K562 (cell line): ENCODE data around the gene AWAT1. TPM values are rescaled to one million over a fixed set of nuclear protein-coding genes. Genes with fewer than 3 reads are reported as not detected.

Experiments used
- ATAC-seq: fragments of 200-7000 bp; cut with Tn5 transposase; 3 replicates; pipeline ENCODE4 v1.9.1; 2020; ENCODE audit warnings: moderate library complexity
- BruUV-seq: library from RNA; stranded (reverse); fragments of 400-500 nt; replicated peaks from 2 replicates; lab custom pipeline; 2021; lab: Mats Ljungman, UMichigan
- CTCF ChIA-PET: fragments of 300-600 bp; formaldehyde crosslinking; extraction: SDS; loops from one replicate; lab custom pipeline; 2021; ENCODE audit warnings: low intra/inter-chr PET ratio; lab: Yijun Ruan, JAX
- POLR2A ChIA-PET: fragments of 300-600, 350-650 bp; sonication (Branson Sonifier 250); formaldehyde crosslinking; extraction: SDS; loops from one replicate; lab custom pipeline; 2021; ENCODE audit warnings: antibody characterized with exemption, inconsistent platforms; lab: Yijun Ruan, JAX
- DNase-seq, 4 experiments: peaks; one replicate each; pipeline versions ENCODE4 v3.0.0 to v3.0.0-alpha.2; 2011 to 2018; ENCODE audit warnings: low spot score in 3 of 4, mixed read lengths in 3 of 4; ENCODE audit errors: extremely low read depth in 1 of 4
- FAIRE-seq: peaks from 2 replicates; lab custom pipeline; 2011; peaks lifted over from hg19 to GRCh38; lab: Jason Lieb, UNC
- H2AFZ ChIP-seq: 2 replicates; pipeline ENCODE4 v1.6.0; 2011; ENCODE audit warnings: low read depth, low read length, control low read depth, inconsistent platforms
- H3K27ac ChIP-seq: fragments of 200-600 bp; 3 replicates; pipeline ENCODE4 v1.8.0; 2011; ENCODE audit warnings: low read depth, mild to moderate bottlenecking, control low read depth, inconsistent platforms, low read length, moderate library complexity, mixed read lengths; ENCODE audit errors: extremely low read depth
- H3K27me3 ChIP-seq, 2 experiments: fragments of 300-600 bp in 1 of 2; 2 replicates in 1 of 2; 3 replicates in 1 of 2; pipeline versions ENCODE4 v1.6.0 to v1.8.0; 2011; ENCODE audit warnings: inconsistent platforms in 2 of 2, low read length in 2 of 2, mild to moderate bottlenecking in 1 of 2, mixed read lengths in 1 of 2, moderate library complexity in 1 of 2; ENCODE audit not compliant: control insufficient read depth in 2 of 2, insufficient read depth in 2 of 2
- H3K36me3 ChIP-seq: fragments of 300-600 bp; 3 replicates; pipeline ENCODE4 v1.8.0; 2011; ENCODE audit warnings: mild to moderate bottlenecking, low read length, inconsistent platforms; ENCODE audit not compliant: control insufficient read depth, insufficient read depth
- H3K4me1 ChIP-seq, 2 experiments: fragments of 200-600 bp in 1 of 2; replicated peaks in 1 of 2; 2 replicates in 1 of 2; 3 replicates in 1 of 2; pipeline versions ENCODE4 v1.5.1 to v1.8.0; 2011; ENCODE audit warnings: inconsistent platforms in 2 of 2, low read length in 2 of 2, mild to moderate bottlenecking in 1 of 2, mixed read lengths in 1 of 2, moderate library complexity in 1 of 2; ENCODE audit not compliant: control insufficient read depth in 2 of 2, insufficient read depth in 2 of 2
- H3K4me2 ChIP-seq: 2 replicates; pipeline ENCODE4 v1.6.1; 2011; ENCODE audit warnings: low read length, control low read depth, inconsistent platforms, mixed read lengths; ENCODE audit not compliant: insufficient read depth
- H3K4me3 ChIP-seq: fragments of 200-600 bp; sonication (generic), shearing (Covaris generic); 2 replicates; pipeline ENCODE4 v1.5.1; 2016; ENCODE audit warnings: control low read depth, inconsistent platforms
- H3K79me2 ChIP-seq: fragments of 200-600 bp; 3 replicates; pipeline ENCODE4 v1.8.0; 2011; ENCODE audit warnings: low read length, inconsistent platforms; ENCODE audit not compliant: control insufficient read depth, insufficient read depth
- H3K9ac ChIP-seq, 2 experiments: 2 replicates each; pipeline versions ENCODE4 v1.6.0 to v1.6.1; 2011; ENCODE audit warnings: low read depth in 2 of 2, low read length in 2 of 2, control low read depth in 1 of 2, inconsistent platforms in 1 of 2, mild to moderate bottlenecking in 1 of 2, mixed read lengths in 1 of 2; ENCODE audit not compliant: insufficient read depth in 1 of 2
- H3K9me1 ChIP-seq: one replicate; pipeline ENCODE4 v1.6.0; 2011; ENCODE audit warnings: inconsistent platforms, mild to moderate bottlenecking, low read length, moderate library complexity; ENCODE audit not compliant: control insufficient read depth, insufficient read depth
- H3K9me3 ChIP-seq: replicated peaks from 2 replicates; pipeline ENCODE4 v1.5.1; 2011; ENCODE audit warnings: low read depth, low read length, inconsistent platforms; ENCODE audit not compliant: control insufficient read depth, insufficient read depth
- H4K20me1 ChIP-seq: replicated peaks from 2 replicates; pipeline ENCODE4 v1.6.1; 2011; ENCODE audit warnings: low read length, inconsistent platforms, mixed read lengths; ENCODE audit not compliant: control insufficient read depth, insufficient read depth
- ARID4B ChIP-seq: sonication (generic); formaldehyde crosslinking; IDR thresholded peaks from 2 replicates; pipeline ENCODE4 v1.8.0; 2022; ENCODE audit warnings: mild to moderate bottlenecking, missing genetic modification reagents
- EHMT2 ChIP-seq: fragments of 450-650 bp; IDR thresholded peaks from 2 replicates; pipeline ENCODE4 v1.6.1; 2018; ENCODE audit warnings: antibody characterized with exemption
- MIER1 ChIP-seq: fragments of 450-650 bp; IDR thresholded peaks from 2 replicates; pipeline ENCODE4 v1.6.1; 2016; ENCODE audit warnings: antibody characterized with exemption, mild to moderate bottlenecking, low read depth
- SMARCE1 ChIP-seq: fragments of 450-650 bp; IDR thresholded peaks from 2 replicates; pipeline ENCODE4 v1.7.1; 2016; ENCODE audit warnings: mild to moderate bottlenecking
- SP2 ChIP-seq: IDR thresholded peaks from 2 replicates; pipeline ENCODE4 v1.6.1; 2011; ENCODE audit warnings: mild to moderate bottlenecking, low read depth, low read length, moderate library complexity; ENCODE audit not compliant: poor library complexity, severe bottlenecking; ENCODE audit errors: extremely low read depth
- WGBS: fragments of 100-300 bp; shearing (Covaris generic); methylation state at CpG from one replicate; pipeline ENCODE4 v1.1.6; 2016; ENCODE audit warnings: low coverage, mixed read lengths; ENCODE audit not compliant: insufficient coverage; ENCODE audit errors: missing lambda C conversion rate; 5-methylcytosine and 5-hydroxymethylcytosine counted together
- in situ Hi-C: fragments of 300-500 bp; cut with MboI; formaldehyde crosslinking; loops from 4 replicates; pipeline ENCODE4 v1.15.0; 2018; ENCODE audit warnings: inconsistent platforms, mixed read lengths
- intact Hi-C: fragments of 100-400 bp; cut with micrococcal nuclease; formaldehyde crosslinking; loops from 2 replicates; pipeline ENCODE4 v1.14.2; 2022
- polyA plus RNA-seq, 8 experiments: library from polyadenylated mRNA; depleted of rRNA in 4 of 8; stranded (reverse) in 5 of 8; unstranded in 3 of 8; fragments of >200 nt; fragmentation: Nextera tagmentation in 2 of 8; fragmentation: Illumina TruSeq in 1 of 8; extraction: Ambion mirVana in 2 of 8; extraction: Trizol in 1 of 8; gene quantifications; 2 replicates each; pipeline versions ENCODE4 v1.2.1 to v1.2.3, GENCODE V29; 2011 to 2014; ENCODE audit warnings: inconsistent platforms in 1 of 8, missing spikeins in 1 of 8
- total RNA-seq, 7 experiments: library from RNA; depleted of rRNA in 6 of 7; stranded (reverse); fragments of >200 nt in 6 of 7; fragmentation: Illumina TruSeq in 2 of 7; extraction: Trizol in 2 of 7; gene quantifications; 2 replicates each; pipeline versions ENCODE4 v1.2.1 to v1.2.3, GENCODE V29; 2011 to 2021; ENCODE audit warnings: low replicate concordance in 1 of 7
- TF ChIP-seq, protein P1 (sequence below), 2 experiments: fragments of 450-650 bp; formaldehyde crosslinking in 1 of 2; IDR thresholded peaks; 2 replicates each; pipeline versions ENCODE4 v1.4.0 to v1.6.1; 2014 to 2020; ENCODE audit warnings: mild to moderate bottlenecking in 2 of 2, borderline replicate concordance in 1 of 2, low read depth in 1 of 2

AWAT1 gene
- total and polyA plus RNA-seq, 9 of the 15 experiments (the other 6 are each of a cell fraction or from before 2014, with no cell fraction given), result not detected

GRCh38 chrX:70279081-70279480 lies 44.6 kb downstream of the AWAT1 start (continued):
- TF ChIP-seq ARID4B (CRISPR knock-in tag) (no peak), SMARCE1 (no peak), SP2 (no peak)

DNA sequence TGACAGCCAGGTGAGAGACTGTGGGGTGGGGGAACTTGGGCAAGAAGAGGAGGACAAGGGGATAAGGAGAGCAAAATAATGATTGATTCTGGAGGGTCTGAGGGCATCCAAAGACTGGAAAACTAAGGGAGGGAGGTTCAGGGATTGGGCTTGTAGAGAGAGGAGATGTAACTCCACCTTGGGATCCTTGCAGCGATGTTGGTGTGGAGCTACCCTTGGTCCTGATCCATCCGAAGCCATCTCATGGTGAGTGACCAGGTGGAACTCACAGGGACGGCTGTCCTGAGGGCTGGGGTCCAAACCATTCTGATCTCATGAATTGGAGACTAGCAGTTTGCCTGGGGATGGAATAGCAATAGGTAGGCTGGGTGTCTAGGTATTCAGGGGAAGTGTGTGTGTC lies 46.1 kb downstream of the AWAT1 start:
- Histone ChIP-seq H3K9ac (no peak overlapping the region), H3K9me1 (no peaks in the 10 kb centered on the region), H3K4me1 (peaks cover 0 to 4% of the 10 kb centered on the region in 2 experiments; a peak in 1 of 5 replicates), H3K79me2 (no peaks in the 10 kb centered on the region), H3K36me3 (no peaks in the 10 kb centered on the region), H4K20me1 (no peaks in the 10 kb centered on the region), H3K4me3 (no peak overlapping the region), H3K4me2 (no peak overlapping the region), H2AFZ (no peak overlapping the region), H3K27me3 (peaks cover 3 to 22% of the 10 kb centered on the region in 2 experiments; a peak in 2 of 5 replicates), H3K27ac (no peak overlapping the region), H3K9me3 (no peaks in the 10 kb centered on the region)
- DNase-seq, result no peak
- intact Hi-C loops (no loop called here), in situ Hi-C loops (no loop called here)
- POLR2A ChIA-PET, result interaction anchor here (0.5 kb wide), 1 partner anchor 61 kb away, joined by 3 read pairs; no protein-coding TSS in a partner anchor
- 7% methylated on average over 3 of the region's 3 CpGs for WGBS
- FAIRE-seq, result no peak
- no peak for ATAC-seq
- CTCF ChIA-PET, result no interaction called here
- no TSS peak for BruUV-seq
- TF ChIP-seq, protein P1, sequence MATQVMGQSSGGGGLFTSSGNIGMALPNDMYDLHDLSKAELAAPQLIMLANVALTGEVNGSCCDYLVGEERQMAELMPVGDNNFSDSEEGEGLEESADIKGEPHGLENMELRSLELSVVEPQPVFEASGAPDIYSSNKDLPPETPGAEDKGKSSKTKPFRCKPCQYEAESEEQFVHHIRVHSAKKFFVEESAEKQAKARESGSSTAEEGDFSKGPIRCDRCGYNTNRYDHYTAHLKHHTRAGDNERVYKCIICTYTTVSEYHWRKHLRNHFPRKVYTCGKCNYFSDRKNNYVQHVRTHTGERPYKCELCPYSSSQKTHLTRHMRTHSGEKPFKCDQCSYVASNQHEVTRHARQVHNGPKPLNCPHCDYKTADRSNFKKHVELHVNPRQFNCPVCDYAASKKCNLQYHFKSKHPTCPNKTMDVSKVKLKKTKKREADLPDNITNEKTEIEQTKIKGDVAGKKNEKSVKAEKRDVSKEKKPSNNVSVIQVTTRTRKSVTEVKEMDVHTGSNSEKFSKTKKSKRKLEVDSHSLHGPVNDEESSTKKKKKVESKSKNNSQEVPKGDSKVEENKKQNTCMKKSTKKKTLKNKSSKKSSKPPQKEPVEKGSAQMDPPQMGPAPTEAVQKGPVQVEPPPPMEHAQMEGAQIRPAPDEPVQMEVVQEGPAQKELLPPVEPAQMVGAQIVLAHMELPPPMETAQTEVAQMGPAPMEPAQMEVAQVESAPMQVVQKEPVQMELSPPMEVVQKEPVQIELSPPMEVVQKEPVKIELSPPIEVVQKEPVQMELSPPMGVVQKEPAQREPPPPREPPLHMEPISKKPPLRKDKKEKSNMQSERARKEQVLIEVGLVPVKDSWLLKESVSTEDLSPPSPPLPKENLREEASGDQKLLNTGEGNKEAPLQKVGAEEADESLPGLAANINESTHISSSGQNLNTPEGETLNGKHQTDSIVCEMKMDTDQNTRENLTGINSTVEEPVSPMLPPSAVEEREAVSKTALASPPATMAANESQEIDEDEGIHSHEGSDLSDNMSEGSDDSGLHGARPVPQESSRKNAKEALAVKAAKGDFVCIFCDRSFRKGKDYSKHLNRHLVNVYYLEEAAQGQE (IDR thresholded peaks at IDR 0.05; ENCODE audit: borderline replicate concordance), result peak; percentile 61
- TF ChIP-seq, protein P1 (CRISPR knock-in tag; IDR thresholded peaks at IDR 0.05; ENCODE audit: low read depth), result no peak
- TF ChIP-seq MIER1, result peak; percentile 63; the same call in 1 of the 2 replicates
- peak; percentile 56; the same call in 1 of the 2 replicates for TF ChIP-seq EHMT2
